Sigmoid colon (tissue), 7 donors: ENCODE data around the gene NUDC. TPM values are rescaled to one million over a fixed set of nuclear protein-coding genes. Genes with fewer than 3 reads are reported as not detected.

Source experiments
- DNase-seq: peaks from one replicate; pipeline ENCODE4 v3.0.0-alpha.2; 2019
- H3K27ac ChIP-seq, 4 donors: fragments of 200-600 bp; sonication (generic); one replicate each; pipeline ENCODE4 v1.5.1; 2016 to 2019; ENCODE audit warnings: mild to moderate bottlenecking in 1 of 4
- H3K27me3 ChIP-seq, 3 donors: fragments of 200-600 bp; sonication (generic); one replicate each; pipeline ENCODE4 v1.5.1; 2019; ENCODE audit warnings: mild to moderate bottlenecking in 1 of 3
- H3K36me3 ChIP-seq, 4 donors: fragments of 200-600 bp; sonication (generic); one replicate each; pipeline ENCODE4 v1.5.1; 2016 to 2019
- H3K4me1 ChIP-seq, 4 donors: fragments of 200-600 bp; sonication (generic); one replicate each; pipeline ENCODE4 v1.5.1; 2017 to 2019
- H3K4me3 ChIP-seq, 4 donors: fragments of 200-600 bp; sonication (generic); one replicate each; pipeline ENCODE4 v1.5.1; 2017 to 2019; ENCODE audit warnings: mild to moderate bottlenecking in 2 of 4, moderate library complexity in 1 of 4
- H3K9me3 ChIP-seq, 4 donors: fragments of 200-600 bp in 3 of 4; sonication (generic) in 3 of 4; one replicate each; pipeline versions ENCODE4 v1.5.1 to v1.6.1; 2013 to 2019
- CTCF ChIP-seq, 4 experiments: fragments of 450-650 bp in 3 of 4; fragments of 200-600 bp in 1 of 4; IDR thresholded peaks; one replicate each; pipeline ENCODE4 v1.5.1; 2016 to 2019; ENCODE audit warnings: antibody characterized with exemption in 4 of 4, mild to moderate bottlenecking in 3 of 4, moderate library complexity in 2 of 4
- EP300 ChIP-seq, 4 donors: sonication (generic); formaldehyde crosslinking; IDR thresholded peaks; one replicate each; pipeline ENCODE4 v1.6.1; 2017; ENCODE audit warnings: antibody characterized with exemption in 4 of 4
- POLR2A ChIP-seq, 2 donors: fragments of 450-650 bp; IDR thresholded peaks; one replicate each; pipeline ENCODE4 v1.6.1; 2016; ENCODE audit warnings: antibody characterized with exemption in 2 of 2, mild to moderate bottlenecking in 2 of 2, moderate library complexity in 2 of 2
- POLR2AphosphoS5 ChIP-seq, 4 donors: sonication (generic); formaldehyde crosslinking; IDR thresholded peaks; one replicate each; pipeline ENCODE4 v1.6.1; 2017; ENCODE audit warnings: antibody characterized with exemption in 4 of 4
- WGBS, 2 donors: extraction: QIAGEN DNeasy Blood & Tissue Kit; methylation state at CpG; one replicate each; pipeline ENCODE4 v1.1.7; 2013; 5-methylcytosine and 5-hydroxymethylcytosine counted together
- intact Hi-C: fragments of 100-400 bp; cut with DNase I; formaldehyde crosslinking; loops from one replicate; pipeline ENCODE4 v1.15.1; 2023
- polyA plus RNA-seq, 3 donors: library from polyadenylated mRNA; stranded (reverse); fragments of 200-250 nt; gene quantifications; one replicate each; pipeline ENCODE4 v1.2.3, GENCODE V29; 2013
- total RNA-seq, 4 donors: library from RNA; depleted of rRNA; stranded (reverse); fragments of >200 nt; gene quantifications; one replicate each; pipeline ENCODE4 v1.1.0, GENCODE V29; 2016
- donor health status: healthy with polysubstance abuse.
- donor health status: Bipolar disorder and iron deficiency.
- donor health status: healthy.

NUDC gene
- total and polyA plus RNA-seq, 7 donors: 28.4 to 82.1 (median 57.1) TPM

GRCh38 chr1:26972390-26972789 lies 50.8 kb downstream of the NUDC start:
- H3K27ac ChIP-seq: no peak overlapping the region
- H3K9me3 ChIP-seq: no peaks in the 10 kb centered on the region
- H3K27me3 ChIP-seq: peaks cover 0 to 19% (median 0%) of the 10 kb centered on the region in 3 donors
- 45 to 68% methylated on average over 6 of the region's 6 CpGs for WGBS, 2 donors
- no peaks in the 10 kb centered on the region for H3K4me1 ChIP-seq
- TF ChIP-seq POLR2A (IDR thresholded peaks at IDR 0.05) (no peak), CTCF (IDR thresholded peaks at IDR 0.05) (no peak), POLR2AphosphoS5 (IDR thresholded peaks at IDR 0.05) (no peak), EP300 (IDR thresholded peaks at IDR 0.05) (no peak)
- no peak for DNase-seq
- H3K4me3 ChIP-seq: no peak overlapping the region
- no peaks in the 10 kb centered on the region for H3K36me3 ChIP-seq
- intact Hi-C loops: no loop called here

- no peaks in the 10 kb centered on the region for H3K36me3 ChIP-seq
- no peak overlapping the region for H3K4me3 ChIP-seq
- peaks cover 0 to 19% (median 0%) of the 10 kb centered on the region in 3 donors for H3K27me3 ChIP-seq
- no peak overlapping the region for H3K27ac ChIP-seq
- H3K9me3 ChIP-seq: no peaks in the 10 kb centered on the region
- TF ChIP-seq POLR2A (IDR thresholded peaks at IDR 0.05) (no peak), EP300 (IDR thresholded peaks at IDR 0.05) (no peak), CTCF (IDR thresholded peaks at IDR 0.05) (no peak), POLR2AphosphoS5 (IDR thresholded peaks at IDR 0.05) (no peak)
- H3K4me1 ChIP-seq: no peaks in the 10 kb centered on the region
- intact Hi-C loops: no loop called here
- DNase-seq: no peak
- 88 to 95% methylated on average over 4 of the region's 4 CpGs for WGBS, 2 donors
Measured at GRCh38 chr1:26972821-26973220, 51.3 kb downstream of the NUDC start.

- Histone ChIP-seq H3K27me3 (no peaks in the 10 kb centered on the region), H3K4me1 (no peaks in the 10 kb centered on the region), H3K9me3 (no peaks in the 10 kb centered on the region), H3K36me3 (no peaks in the 10 kb centered on the region), H3K27ac (no peak overlapping the region), H3K4me3 (no peak overlapping the region)
- WGBS, 2 donors: 70 to 85% methylated on average over 3 of the region's 3 CpGs
- TF ChIP-seq POLR2AphosphoS5 (IDR thresholded peaks at IDR 0.05) (no peak), EP300 (IDR thresholded peaks at IDR 0.05) (no peak), CTCF (IDR thresholded peaks at IDR 0.05) (no peak), POLR2A (IDR thresholded peaks at IDR 0.05) (no peak)
- intact Hi-C loops: no loop called here
- DNase-seq: no peak
Measured at GRCh38 chr1:26976621-26977510, 55.3 kb downstream of the NUDC start.

- Histone ChIP-seq H3K27ac (no peak overlapping the region), H3K4me1 (no peaks in the 10 kb centered on the region), H3K36me3 (no peaks in the 10 kb centered on the region), H3K27me3 (peaks cover 0 to 5% (median 0%) of the 10 kb centered on the region in 3 donors), H3K4me3 (no peak overlapping the region), H3K9me3 (no peaks in the 10 kb centered on the region)
- no peak for DNase-seq
- intact Hi-C loops: no loop called here
- 76 to 82% methylated on average over 2 of the region's 2 CpGs for WGBS, 2 donors
- TF ChIP-seq POLR2A (IDR thresholded peaks at IDR 0.05) (no peak), CTCF (IDR thresholded peaks at IDR 0.05) (no peak), POLR2AphosphoS5 (IDR thresholded peaks at IDR 0.05) (no peak), EP300 (IDR thresholded peaks at IDR 0.05) (no peak)
Measured at GRCh38 chr1:26978901-26979300, 57.4 kb downstream of the NUDC start.
